Esophagus squamous epithelium (tissue), 5 donors: ENCODE results near the gene ATG10. TPM values are rescaled to one million over a fixed set of nuclear protein-coding genes. Genes with fewer than 3 reads are reported as not detected.

Experiments used
- DNase-seq: peaks from one replicate; lab custom pipeline; 2025; lab: John Stamatoyannopoulos, UW
- H3K27ac ChIP-seq, 4 donors: fragments of 200-600 bp; sonication (generic); one replicate each; pipeline ENCODE4 v1.5.1; 2016 to 2019; ENCODE audit warnings: mild to moderate bottlenecking in 1 of 4
- H3K27me3 ChIP-seq, 4 donors: fragments of 200-600 bp; sonication (generic); 1 replicate in 3 of 4; 2 replicates in 1 of 4; pipeline versions ENCODE4 v1.5.1 to v1.6.0; 2017 to 2021; ENCODE audit warnings: antibody characterized with exemption in 1 of 4
- H3K36me3 ChIP-seq, 3 donors: fragments of 200-600 bp; sonication (generic); one replicate each; pipeline ENCODE4 v1.5.1; 2016 to 2019
- H3K4me1 ChIP-seq, 3 donors: fragments of 200-600 bp; sonication (generic); one replicate each; pipeline ENCODE4 v1.5.1; 2017 to 2019
- H3K4me3 ChIP-seq, 4 donors: fragments of 200-600 bp; sonication (generic); 1 replicate in 3 of 4; 2 replicates in 1 of 4; pipeline ENCODE4 v1.5.1; 2016 to 2019; ENCODE audit warnings: mild to moderate bottlenecking in 2 of 4, moderate library complexity in 1 of 4
- H3K9me3 ChIP-seq, 3 donors: fragments of 200-600 bp; sonication (generic); one replicate each; pipeline ENCODE4 v1.5.1; 2016 to 2019
- POLR2A ChIP-seq, 4 donors: fragments of 450-650 bp; IDR thresholded peaks; one replicate each; pipeline ENCODE4 v1.6.1; 2017; ENCODE audit warnings: antibody characterized with exemption in 4 of 4, mild to moderate bottlenecking in 4 of 4, moderate library complexity in 3 of 4
- WGBS, 2 donors: methylation state at CpG; one replicate each; pipeline ENCODE4 v1.1.5; 2018; 5-methylcytosine and 5-hydroxymethylcytosine counted together
- intact Hi-C: fragments of 100-400 bp; cut with DNase I; formaldehyde crosslinking; loops from one replicate; pipeline ENCODE4 v1.15.0; 2022
- total RNA-seq, 4 donors: library from RNA; depleted of rRNA; stranded (reverse); fragments of >200 nt; gene quantifications; one replicate each; pipeline ENCODE4 v1.1.0, GENCODE V29; 2016
- TF ChIP-seq, protein P1 (sequence below), 6 experiments: fragments of 450-650 bp in 4 of 6; fragments of 200-600 bp in 2 of 6; sonication (generic) in 2 of 6; IDR thresholded peaks; one replicate each; pipeline ENCODE4 v1.5.1; 2016 to 2019; ENCODE audit warnings: antibody characterized with exemption in 6 of 6, mild to moderate bottlenecking in 4 of 6, moderate library complexity in 4 of 6
- donor health status: DM: yes; HTN: yes; CAD: no.

The ATG10 gene
- total RNA-seq, 4 donors from 2014 or later, result 3.1 to 7.8 (median 6.1) TPM

DNA sequence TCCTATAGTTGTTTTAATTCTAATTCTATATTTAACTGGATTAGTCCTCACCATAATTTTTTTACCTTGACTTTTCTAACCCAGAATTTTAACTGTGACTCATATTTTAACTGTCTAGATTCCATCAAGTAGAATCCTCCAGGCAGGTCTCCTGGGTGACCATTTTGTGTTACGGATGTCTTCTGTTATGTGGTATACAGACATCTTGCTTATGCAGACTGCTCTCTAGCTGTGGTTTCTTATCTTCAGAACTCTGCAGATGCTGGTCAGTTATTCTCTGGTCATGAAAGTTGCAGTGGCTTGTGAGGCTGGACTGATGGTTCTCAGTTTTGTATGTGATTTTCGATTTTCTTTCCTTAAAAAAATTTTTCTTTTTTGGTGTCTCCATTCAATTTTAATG lies 139.4 kb downstream of the ATG10 start:
- WGBS, 2 donors, result 77 to 86% methylated on average over 2 of the region's 2 CpGs
- intact Hi-C loops, result no loop called here
- Histone ChIP-seq H3K27me3 (no peaks in the 10 kb centered on the region), H3K27ac (no peak overlapping the region), H3K4me3 (no peak overlapping the region), H3K9me3 (no peaks in the 10 kb centered on the region), H3K36me3 (no peaks in the 10 kb centered on the region), H3K4me1 (peaks cover 0 to 17% (median 5%) of the 10 kb centered on the region in 3 donors)
- no peak for TF ChIP-seq POLR2A (IDR thresholded peaks at IDR 0.05)
- TF ChIP-seq, protein P1, sequence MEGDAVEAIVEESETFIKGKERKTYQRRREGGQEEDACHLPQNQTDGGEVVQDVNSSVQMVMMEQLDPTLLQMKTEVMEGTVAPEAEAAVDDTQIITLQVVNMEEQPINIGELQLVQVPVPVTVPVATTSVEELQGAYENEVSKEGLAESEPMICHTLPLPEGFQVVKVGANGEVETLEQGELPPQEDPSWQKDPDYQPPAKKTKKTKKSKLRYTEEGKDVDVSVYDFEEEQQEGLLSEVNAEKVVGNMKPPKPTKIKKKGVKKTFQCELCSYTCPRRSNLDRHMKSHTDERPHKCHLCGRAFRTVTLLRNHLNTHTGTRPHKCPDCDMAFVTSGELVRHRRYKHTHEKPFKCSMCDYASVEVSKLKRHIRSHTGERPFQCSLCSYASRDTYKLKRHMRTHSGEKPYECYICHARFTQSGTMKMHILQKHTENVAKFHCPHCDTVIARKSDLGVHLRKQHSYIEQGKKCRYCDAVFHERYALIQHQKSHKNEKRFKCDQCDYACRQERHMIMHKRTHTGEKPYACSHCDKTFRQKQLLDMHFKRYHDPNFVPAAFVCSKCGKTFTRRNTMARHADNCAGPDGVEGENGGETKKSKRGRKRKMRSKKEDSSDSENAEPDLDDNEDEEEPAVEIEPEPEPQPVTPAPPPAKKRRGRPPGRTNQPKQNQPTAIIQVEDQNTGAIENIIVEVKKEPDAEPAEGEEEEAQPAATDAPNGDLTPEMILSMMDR (IDR thresholded peaks at IDR 0.05), result no peak
- DNase-seq, result no peak

DNA sequence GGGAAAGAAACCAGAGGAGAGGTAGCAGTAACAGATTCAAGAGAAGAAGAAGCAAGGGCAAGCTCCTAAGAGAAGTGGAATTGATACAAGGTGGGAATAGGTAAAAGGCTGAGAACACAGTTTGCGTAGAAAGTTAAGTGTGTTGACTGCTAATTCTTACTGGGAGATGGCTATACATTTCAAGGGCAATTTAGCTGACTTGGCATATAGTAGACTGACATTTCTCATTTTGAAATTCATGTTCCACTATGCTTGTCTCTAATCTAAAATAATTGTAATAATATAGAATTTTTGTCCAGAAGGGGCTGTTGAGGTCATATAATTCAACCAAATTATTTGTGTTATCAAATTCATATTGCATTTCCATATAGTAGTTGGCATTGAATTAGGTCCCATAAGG lies 144.0 kb downstream of the ATG10 start:
- Histone ChIP-seq H3K27ac (no peak overlapping the region), H3K27me3 (no peaks in the 10 kb centered on the region), H3K9me3 (no peaks in the 10 kb centered on the region), H3K4me3 (no peak overlapping the region), H3K36me3 (no peaks in the 10 kb centered on the region), H3K4me1 (no peaks in the 10 kb centered on the region)
- no peak for TF ChIP-seq POLR2A (IDR thresholded peaks at IDR 0.05)
- TF ChIP-seq, protein P1 (IDR thresholded peaks at IDR 0.05), result no peak
- DNase-seq, result no peak
- 90 to 100% methylated on average over 1 of the region's 1 CpG for WGBS, 2 donors
- intact Hi-C loops, result no loop called here

DNA sequence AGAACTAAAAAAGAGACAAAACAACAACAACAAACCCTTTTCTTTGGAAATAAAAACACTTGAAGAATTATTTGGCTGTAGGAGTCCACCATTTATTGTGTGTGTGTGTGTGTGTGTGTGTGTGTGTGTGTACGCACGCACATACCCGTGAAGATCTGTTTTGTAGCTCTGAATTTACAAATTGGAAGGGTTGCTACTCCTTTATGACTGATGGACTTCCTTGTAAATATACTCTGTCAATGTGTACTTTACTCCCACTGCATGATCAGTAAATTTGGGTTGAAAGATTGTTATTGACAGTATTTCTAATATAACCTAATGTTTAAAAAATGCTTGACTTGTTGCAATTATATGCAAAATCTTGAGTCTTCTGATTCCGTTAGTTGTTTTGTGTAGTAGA lies 148.1 kb downstream of the ATG10 start:
- Histone ChIP-seq H3K9me3 (no peaks in the 10 kb centered on the region), H3K4me3 (no peak overlapping the region), H3K27ac (no peak overlapping the region), H3K36me3 (no peaks in the 10 kb centered on the region), H3K4me1 (no peaks in the 10 kb centered on the region), H3K27me3 (no peaks in the 10 kb centered on the region)
- TF ChIP-seq, protein P1 (IDR thresholded peaks at IDR 0.05), result no peak
- no peak for TF ChIP-seq POLR2A (IDR thresholded peaks at IDR 0.05)
- intact Hi-C loops, result no loop called here
- 88 to 91% methylated on average over 4 of the region's 4 CpGs for WGBS, 2 donors
- DNase-seq, result no peak

DNA sequence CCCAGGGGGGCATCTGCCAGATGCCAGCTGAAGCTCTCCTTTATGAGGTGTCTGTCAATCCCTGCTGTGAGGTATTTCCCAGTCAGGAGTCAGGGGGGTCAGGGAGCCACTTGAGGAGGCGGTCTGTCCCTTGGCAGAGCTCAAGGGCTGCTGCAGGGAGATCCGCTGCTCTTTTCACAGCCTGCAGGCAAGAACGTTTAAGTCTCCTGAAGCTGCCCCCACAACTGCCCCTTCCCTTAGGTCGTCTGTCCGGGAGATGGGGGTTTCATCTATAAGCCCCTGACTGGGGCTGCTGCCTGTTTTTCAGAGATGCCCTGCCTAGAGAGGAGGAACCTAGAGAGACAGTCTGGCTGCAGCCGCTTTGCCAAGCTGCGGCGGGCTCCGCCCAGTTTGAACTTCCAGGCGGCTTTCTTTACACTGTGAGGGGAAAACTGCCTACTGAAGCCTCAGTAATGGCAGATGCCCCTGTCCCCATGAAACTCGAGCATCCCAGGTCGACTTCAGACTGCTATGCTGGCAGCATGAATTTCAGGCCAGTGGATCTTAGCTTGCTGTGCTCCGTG lies 158.0 kb downstream of the ATG10 start:
- no peak for DNase-seq
- peaks cover 0 to 6% (median 4%) of the 10 kb centered on the region in 3 donors for H3K9me3 ChIP-seq
- no peaks in the 10 kb centered on the region for H3K36me3 ChIP-seq
- H3K27me3 ChIP-seq, result no peaks in the 10 kb centered on the region
- 70% methylated on average over 4 of the region's 13 CpGs; no CpG with 5 or more reads in 1 of the 2 donors for WGBS, 2 donors
- no peaks in the 10 kb centered on the region for H3K4me1 ChIP-seq
- H3K4me3 ChIP-seq, result no peak overlapping the region
- intact Hi-C loops, result no loop called here
- no peak overlapping the region for H3K27ac ChIP-seq
- no peak for TF ChIP-seq POLR2A (IDR thresholded peaks at IDR 0.05)
- TF ChIP-seq, protein P1 (IDR thresholded peaks at IDR 0.05), result no peak

DNA sequence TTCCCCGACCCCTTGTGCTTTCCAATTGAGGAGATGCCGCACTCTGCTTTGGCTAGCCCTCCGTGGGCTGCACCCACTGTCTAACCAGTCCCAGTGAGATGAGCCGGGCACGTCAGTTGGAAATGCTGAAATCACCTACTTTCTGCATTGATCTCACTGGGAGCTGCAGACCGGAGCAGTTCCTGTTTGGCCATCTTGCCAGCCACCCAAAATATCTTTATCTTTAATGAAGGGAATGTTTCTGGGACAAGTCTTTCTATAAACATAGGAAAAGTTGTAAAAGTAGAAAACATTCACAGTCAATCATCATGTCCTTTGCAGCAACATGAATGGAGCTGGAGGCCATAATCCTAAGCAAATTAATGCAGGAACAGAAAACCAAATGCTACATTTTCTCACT lies 158.8 kb downstream of the ATG10 start:
- no peak for TF ChIP-seq POLR2A (IDR thresholded peaks at IDR 0.05)
- TF ChIP-seq, protein P1 (IDR thresholded peaks at IDR 0.05), result no peak
- intact Hi-C loops, result no loop called here

More for the DNA sequence above, 158.8 kb downstream of the ATG10 start:
- H3K9me3 ChIP-seq, result peaks cover 0 to 6% (median 4%) of the 10 kb centered on the region in 3 donors
- WGBS, 2 donors, result 96% methylated on average over 6 of the region's 6 CpGs; no CpG with 5 or more reads in 1 of the 2 donors
- H3K4me1 ChIP-seq, result no peaks in the 10 kb centered on the region
- no peaks in the 10 kb centered on the region for H3K27me3 ChIP-seq
- H3K4me3 ChIP-seq, result no peak overlapping the region
- no peaks in the 10 kb centered on the region for H3K36me3 ChIP-seq
- no peak overlapping the region for H3K27ac ChIP-seq
- DNase-seq, result no peak
